Activated T-cell treated with anti-CD3 and anti-CD28 coated beads, Interleukin-2, amount 50 U/mL, for 1 hour (primary cell): ENCODE data around the gene VRK1.
"Not testable (repeated sequence)": the region's sequence is repeated elsewhere in the genome, so short reads cannot be mapped to it uniquely, and the experiment has no call there.

ENCODE experiments used
- DNase-seq: peaks from one replicate; pipeline ENCODE4 v3.0.0-alpha.2; 2020

Gene VRK1

GRCh38 chr14:96796851-96797581, at the start of gene VRK1:
Gene VRK1 (plus strand): TSS chr14:96797382. CDS start chr14:96833472, 36,090 bp downstream.
- peak; percentile 96 for DNase-seq

GRCh38 chr14:96747608-96748007, 49.6 kb upstream of the VRK1 start:
- DNase-seq = no peak

- DNase-seq = no peak
Measured at GRCh38 chr14:96748362-96748761, 48.8 kb upstream of the VRK1 start.

- no peak for DNase-seq
Measured at GRCh38 chr14:96751505-96751904, 45.7 kb upstream of the VRK1 start.

- no peak for DNase-seq
Measured at GRCh38 chr14:96752125-96752524, 45.1 kb upstream of the VRK1 start.

GRCh38 chr14:96752594-96752993, 44.6 kb upstream of the VRK1 start:
- no peak for DNase-seq

- no peak for DNase-seq
Measured at GRCh38 chr14:96754162-96754844, 42.9 kb upstream of the VRK1 start.

GRCh38 chr14:96754845-96755184, 42.4 kb upstream of the VRK1 start:
- DNase-seq = no peak

- DNase-seq = no peak
Measured at GRCh38 chr14:96756745-96757144, 40.4 kb upstream of the VRK1 start.

GRCh38 chr14:96757456-96757855, 39.7 kb upstream of the VRK1 start:
- DNase-seq = no peak

- DNase-seq = no peak
Measured at GRCh38 chr14:96761066-96761465, 36.1 kb upstream of the VRK1 start.

GRCh38 chr14:96762650-96763049, 34.5 kb upstream of the VRK1 start:
- no peak for DNase-seq

GRCh38 chr14:96764012-96764411, 33.2 kb upstream of the VRK1 start:
- no peak for DNase-seq

GRCh38 chr14:96765205-96765604, 32.0 kb upstream of the VRK1 start:
- DNase-seq = not testable (repeated sequence)

GRCh38 chr14:96772929-96773328, 24.3 kb upstream of the VRK1 start:
- DNase-seq = no peak

GRCh38 chr14:96776791-96777190, 20.4 kb upstream of the VRK1 start:
- DNase-seq = no peak

- DNase-seq = no peak
Measured at GRCh38 chr14:96780500-96780899, 16.7 kb upstream of the VRK1 start.

GRCh38 chr14:96781371-96781770, 15.8 kb upstream of the VRK1 start:
- DNase-seq = no peak

GRCh38 chr14:96782436-96782835, 14.7 kb upstream of the VRK1 start:
- no peak for DNase-seq

GRCh38 chr14:96783043-96783914, 13.9 kb upstream of the VRK1 start:
- no peak for DNase-seq

- DNase-seq = no peak
Measured at GRCh38 chr14:96783915-96784224, 13.3 kb upstream of the VRK1 start.

- DNase-seq = no peak
Measured at GRCh38 chr14:96790186-96790585, 7.0 kb upstream of the VRK1 start.

GRCh38 chr14:96790706-96791105, 6.5 kb upstream of the VRK1 start:
- DNase-seq = no peak

- DNase-seq = no peak
Measured at GRCh38 chr14:96792003-96792402, 5.2 kb upstream of the VRK1 start.
